ENCODE data around the gene SNX19. TPM values are rescaled to one million over a fixed set of nuclear protein-coding genes. Genes with fewer than 3 reads are reported as not detected.

The SNX19 gene
- total RNA-seq, 1 donor from 2014 or later = 60.4 TPM

- DNase-seq = no peak
Measured at GRCh38 chr11:130874955-130875531, 41.2 kb downstream of the SNX19 start.

GRCh38 chr11:130874396-130874795, 41.9 kb downstream of the SNX19 start:
- no peak for TF ChIP-seq CTCF (IDR thresholded peaks at IDR 0.05)

More at GRCh38 chr11:130874955-130875531, 41.2 kb downstream of the SNX19 start:
- POLR2A ChIA-PET = interaction anchor here (0.6 kb wide), 1 partner anchor 40 kb away, joined by 11 read pairs; no protein-coding TSS in a partner anchor
- Mint-ChIP-seq H3K27ac (no peak overlapping the region), H3K4me1 (no peaks in the 10 kb centered on the region), H3K27me3 (no peaks in the 10 kb centered on the region), H3K4me3 (no peak overlapping the region), H3K9me3 (no peaks in the 10 kb centered on the region), H3K36me3 (ENCODE audit: low read depth) (peaks cover 89% of the 10 kb centered on the region)
- CTCF ChIA-PET = no interaction called here
- ATAC-seq (ENCODE audit: low read depth) = no peak
- intact Hi-C loops (cut with micrococcal nuclease) = no loop called here
- TF ChIP-seq CTCF (IDR thresholded peaks at IDR 0.05) = no peak

DNA sequence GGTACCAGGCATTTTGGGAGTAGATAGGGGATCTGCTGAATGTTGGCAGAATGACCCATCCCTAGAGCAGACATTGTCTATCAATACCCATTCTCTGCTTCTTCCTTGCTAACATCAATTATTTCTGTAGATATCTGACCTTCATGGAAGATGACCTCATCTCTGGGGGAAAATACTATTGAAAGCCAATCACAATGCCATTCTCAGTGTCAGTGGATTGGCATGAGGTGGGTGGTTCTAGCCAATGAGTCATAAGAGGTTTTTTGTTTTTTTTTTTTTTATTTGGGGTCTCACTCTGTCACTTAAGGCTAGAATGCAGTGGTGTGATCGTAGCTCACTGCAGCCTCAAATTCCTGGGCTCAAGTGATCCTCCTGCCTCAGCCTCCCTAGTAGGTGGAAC, 42.5 kb downstream of the SNX19 start:
- DNase-seq (no peak), ATAC-seq (ENCODE audit: low read depth) (no peak)
- Mint-ChIP-seq H3K4me3 (no peak overlapping the region), H3K36me3 (ENCODE audit: low read depth) (peaks cover 83% of the 10 kb centered on the region), H3K4me1 (no peaks in the 10 kb centered on the region), H3K9me3 (no peaks in the 10 kb centered on the region), H3K27ac (no peak overlapping the region), H3K27me3 (no peaks in the 10 kb centered on the region)
- no peak for TF ChIP-seq CTCF (IDR thresholded peaks at IDR 0.05)
- ChIA-PET POLR2A (no interaction called here), CTCF (interaction anchor here (1.5 kb wide), 1 partner anchor 12 kb away, joined by 3 read pairs; no protein-coding TSS in a partner anchor)
- intact Hi-C loops (cut with micrococcal nuclease) = no loop called here

More at GRCh38 chr11:130874396-130874795, 41.9 kb downstream of the SNX19 start:
- H3K4me3 Mint-ChIP-seq = no peak overlapping the region
- ChIA-PET POLR2A (no interaction called here), CTCF (no interaction called here)
- H3K36me3 Mint-ChIP-seq (ENCODE audit: low read depth) = peaks cover 86% of the 10 kb centered on the region
- no peak for ATAC-seq (ENCODE audit: low read depth)
- H3K4me1 Mint-ChIP-seq = no peaks in the 10 kb centered on the region
- intact Hi-C loops (cut with micrococcal nuclease) = no loop called here
- no peaks in the 10 kb centered on the region for H3K27me3 Mint-ChIP-seq
- H3K9me3 Mint-ChIP-seq = no peaks in the 10 kb centered on the region
- no peak for DNase-seq
- H3K27ac Mint-ChIP-seq = no peak overlapping the region

- intact Hi-C loops (cut with micrococcal nuclease) = no loop called here
- no peak for TF ChIP-seq CTCF (IDR thresholded peaks at IDR 0.05)
- H3K36me3 Mint-ChIP-seq (ENCODE audit: low read depth) = peaks cover 77% of the 10 kb centered on the region
- ChIA-PET CTCF (interaction anchor here (1.5 kb wide), 1 partner anchor 11 kb away, joined by 3 read pairs; no protein-coding TSS in a partner anchor), POLR2A (no interaction called here)
- no peak overlapping the region for H3K4me3 Mint-ChIP-seq
- no peak overlapping the region for H3K27ac Mint-ChIP-seq
- no peaks in the 10 kb centered on the region for H3K9me3 Mint-ChIP-seq
- ATAC-seq (ENCODE audit: low read depth) (no peak), DNase-seq (no peak)
- H3K27me3 Mint-ChIP-seq = no peaks in the 10 kb centered on the region
- no peaks in the 10 kb centered on the region for H3K4me1 Mint-ChIP-seq
Measured at GRCh38 chr11:130872981-130873380, 43.3 kb downstream of the SNX19 start.

DNA sequence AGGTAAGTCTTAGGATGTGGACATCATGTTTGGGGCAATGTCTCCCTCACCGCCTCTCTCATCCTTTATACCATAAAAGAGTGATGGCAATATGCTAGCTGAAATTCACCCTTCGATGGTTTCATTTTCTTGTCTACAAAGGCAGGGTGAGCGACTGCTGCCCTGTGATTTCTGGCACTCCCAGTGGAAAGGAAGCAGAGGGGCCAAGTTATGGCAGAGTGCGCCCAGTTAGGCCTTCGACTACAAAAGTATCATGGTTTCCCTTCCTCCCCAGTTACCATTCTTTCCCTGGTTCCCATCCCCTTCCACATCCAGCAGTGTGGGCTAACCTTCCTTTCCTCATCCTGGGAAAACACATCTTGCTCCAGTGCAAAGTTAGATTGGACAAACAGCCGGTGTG, 43.8 kb downstream of the SNX19 start:
- intact Hi-C loops (cut with micrococcal nuclease) = no loop called here
- no peak overlapping the region for H3K4me3 Mint-ChIP-seq
- H3K9me3 Mint-ChIP-seq = no peaks in the 10 kb centered on the region
- no peak for TF ChIP-seq CTCF (IDR thresholded peaks at IDR 0.05)
- no peaks in the 10 kb centered on the region for H3K4me1 Mint-ChIP-seq
- DNase-seq (no peak), ATAC-seq (ENCODE audit: low read depth) (no peak)
- POLR2A ChIA-PET = no interaction called here
- CTCF ChIA-PET = interaction anchor here (1.5 kb wide), 1 partner anchor 10 kb away, joined by 3 read pairs; no protein-coding TSS in a partner anchor
- H3K36me3 Mint-ChIP-seq (ENCODE audit: low read depth) = peaks cover 74% of the 10 kb centered on the region
- H3K27ac Mint-ChIP-seq = no peak overlapping the region
- no peaks in the 10 kb centered on the region for H3K27me3 Mint-ChIP-seq
